DMS79 treated with DMSO at 0.1 percent for 48 hours (cell line): ENCODE results near the gene EFEMP2.
A peak's percentile ranks its signal among the peaks of the same experiment; 100 is the strongest.

Experiments used
- DNase-seq: peaks from one replicate; lab custom pipeline; 2025; lab: John Stamatoyannopoulos, UW

EFEMP2 gene

DNA sequence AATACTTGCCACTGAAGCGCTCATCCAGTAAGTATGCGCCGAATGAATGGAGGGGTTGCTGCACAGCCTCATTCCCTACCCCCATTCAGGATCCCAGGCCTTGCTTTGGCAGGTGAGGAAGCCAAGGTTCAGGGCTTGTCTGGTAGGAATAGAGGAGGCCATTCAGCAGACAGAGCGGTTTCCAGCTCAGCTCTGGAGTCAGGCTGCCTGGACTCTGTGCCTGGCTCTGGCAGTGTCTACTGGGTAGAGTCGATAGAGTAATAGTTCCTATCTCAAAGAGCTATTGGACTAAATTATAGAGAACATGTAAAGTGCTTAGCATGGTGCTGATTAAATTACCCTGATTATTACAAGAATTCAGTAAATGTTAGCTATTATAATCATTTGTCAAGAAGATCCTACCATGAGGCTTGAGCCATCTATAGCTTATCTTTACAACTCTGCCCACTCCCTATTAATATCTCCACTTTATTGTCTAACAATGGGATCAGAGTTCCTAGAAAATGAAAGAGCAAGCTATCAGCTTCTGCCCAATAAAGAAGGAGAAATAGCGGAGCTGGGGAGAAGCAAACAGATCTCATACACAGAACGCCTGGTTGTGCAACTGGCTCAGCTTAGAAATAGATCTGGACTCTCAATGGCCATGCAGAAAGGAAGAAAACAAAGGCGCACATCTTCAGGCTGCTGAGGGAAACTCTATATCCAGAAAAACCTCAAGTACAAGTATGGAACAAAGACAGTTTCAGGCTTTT is 45.4 kb downstream of the EFEMP2 start:
- DNase-seq, result no peak

DNA sequence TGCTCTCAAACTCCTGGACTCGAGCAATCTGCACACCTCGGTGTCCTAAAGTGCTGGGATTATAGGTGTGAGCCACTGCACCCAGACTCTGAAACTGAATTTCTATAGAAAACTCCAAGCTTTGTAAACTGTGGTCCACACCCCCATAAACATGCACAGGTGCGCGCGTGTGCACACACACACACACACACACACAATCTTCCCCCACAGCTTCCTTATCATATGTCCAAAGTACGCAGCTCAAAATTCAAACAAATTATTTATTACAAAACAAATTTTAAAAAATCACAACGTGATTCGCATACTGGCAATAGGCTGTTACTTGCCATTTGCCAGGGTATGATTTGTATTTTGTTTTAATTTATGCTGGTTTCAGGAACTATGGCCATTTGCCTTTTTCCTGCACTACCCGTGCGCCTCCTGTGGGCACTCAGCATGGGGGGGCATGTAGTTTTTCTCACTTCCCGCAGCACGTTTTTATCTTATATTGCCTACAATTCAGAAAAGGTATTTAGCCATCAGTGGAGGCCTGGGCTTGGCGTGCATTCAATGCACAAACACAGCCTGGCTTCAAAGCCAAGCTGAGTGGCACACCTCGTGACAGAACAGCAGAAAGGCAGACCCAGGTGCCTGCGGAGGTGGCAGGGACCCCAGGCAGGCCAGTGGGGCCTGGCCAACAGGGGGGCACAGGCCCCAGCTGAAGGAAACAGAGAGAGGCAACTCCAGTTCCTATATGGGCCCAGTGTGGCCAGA is 49.6 kb downstream of the EFEMP2 start:
- DNase-seq, result no peak

GRCh38 chr11:65821107-65821506 is 51.5 kb downstream of the EFEMP2 start:
- no peak for DNase-seq

- DNase-seq, result peak; percentile 87
Observed at GRCh38 chr11:65817835-65818680, 54.5 kb downstream of the EFEMP2 start.

- DNase-seq, result peak; percentile 27
Observed at GRCh38 chr11:65817312-65817834, 55.2 kb downstream of the EFEMP2 start.

- DNase-seq, result no peak
Observed at GRCh38 chr11:65816696-65817095, 55.9 kb downstream of the EFEMP2 start.
